ENCODE data around the gene MAP2K7.
A peak's percentile ranks its signal among the peaks of the same experiment; 100 is the strongest.
"Not testable (repeated sequence)": the region's sequence is repeated elsewhere in the genome, so short reads cannot be mapped to it uniquely, and the experiment has no call there.

The MAP2K7 gene

DNA sequence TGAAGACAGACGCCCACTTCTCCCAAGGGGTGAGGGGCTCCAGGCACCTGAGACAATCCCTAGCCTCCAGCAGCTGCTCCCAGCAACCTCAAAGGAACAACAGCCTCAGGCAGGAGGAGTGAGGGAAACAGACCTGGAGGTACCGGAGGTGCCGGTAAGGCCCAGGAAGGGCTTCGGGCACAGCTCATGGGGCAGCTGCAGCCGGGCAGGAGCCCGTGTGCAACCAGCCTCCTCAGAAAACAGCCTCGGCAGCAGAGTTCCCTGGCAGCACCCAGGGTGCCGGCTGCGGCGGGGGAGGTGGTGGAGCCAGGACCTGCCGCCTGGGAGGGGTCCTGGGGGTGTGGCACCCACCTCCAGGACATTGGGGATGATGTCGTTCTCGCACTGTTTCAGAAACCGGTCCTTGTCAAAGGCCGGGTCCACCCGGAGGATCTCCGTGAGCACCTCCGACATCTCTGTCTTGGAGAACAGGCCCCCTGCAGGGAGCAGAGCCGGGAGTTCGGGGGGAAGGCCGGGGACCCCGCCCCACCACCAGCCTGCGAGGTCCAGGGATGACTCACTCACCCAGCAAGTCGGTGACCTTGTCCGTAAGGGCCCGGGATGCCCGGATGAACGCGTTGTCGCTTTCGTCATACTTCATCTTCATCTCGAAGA, 28.7 kb downstream of the MAP2K7 start:
- DNase-seq (ENCODE audit: low read depth) = no peak

DNA sequence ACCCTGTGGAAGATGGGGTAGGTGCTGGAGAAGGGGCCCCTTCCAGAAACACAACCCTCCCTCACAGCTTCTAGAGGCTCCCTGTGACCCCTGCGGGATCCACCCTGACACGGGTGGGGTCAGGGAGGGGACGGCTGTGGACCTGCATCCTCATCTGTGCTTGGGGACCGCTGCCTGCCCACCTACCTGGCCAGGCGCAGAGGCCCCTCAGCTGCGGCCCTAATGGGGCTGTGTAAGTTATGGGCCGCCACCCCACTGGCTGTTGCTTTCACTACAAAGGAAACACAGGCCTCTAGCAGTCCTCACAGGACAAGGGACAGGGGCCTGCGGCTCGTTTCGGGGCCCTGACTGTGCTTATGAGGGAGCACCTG, 29.2 kb downstream of the MAP2K7 start:
- DNase-seq (ENCODE audit: low read depth) = no peak

GRCh38 chr19:7933411-7933810, 29.7 kb downstream of the MAP2K7 start:
- DNase-seq (ENCODE audit: low read depth) = no peak

DNA sequence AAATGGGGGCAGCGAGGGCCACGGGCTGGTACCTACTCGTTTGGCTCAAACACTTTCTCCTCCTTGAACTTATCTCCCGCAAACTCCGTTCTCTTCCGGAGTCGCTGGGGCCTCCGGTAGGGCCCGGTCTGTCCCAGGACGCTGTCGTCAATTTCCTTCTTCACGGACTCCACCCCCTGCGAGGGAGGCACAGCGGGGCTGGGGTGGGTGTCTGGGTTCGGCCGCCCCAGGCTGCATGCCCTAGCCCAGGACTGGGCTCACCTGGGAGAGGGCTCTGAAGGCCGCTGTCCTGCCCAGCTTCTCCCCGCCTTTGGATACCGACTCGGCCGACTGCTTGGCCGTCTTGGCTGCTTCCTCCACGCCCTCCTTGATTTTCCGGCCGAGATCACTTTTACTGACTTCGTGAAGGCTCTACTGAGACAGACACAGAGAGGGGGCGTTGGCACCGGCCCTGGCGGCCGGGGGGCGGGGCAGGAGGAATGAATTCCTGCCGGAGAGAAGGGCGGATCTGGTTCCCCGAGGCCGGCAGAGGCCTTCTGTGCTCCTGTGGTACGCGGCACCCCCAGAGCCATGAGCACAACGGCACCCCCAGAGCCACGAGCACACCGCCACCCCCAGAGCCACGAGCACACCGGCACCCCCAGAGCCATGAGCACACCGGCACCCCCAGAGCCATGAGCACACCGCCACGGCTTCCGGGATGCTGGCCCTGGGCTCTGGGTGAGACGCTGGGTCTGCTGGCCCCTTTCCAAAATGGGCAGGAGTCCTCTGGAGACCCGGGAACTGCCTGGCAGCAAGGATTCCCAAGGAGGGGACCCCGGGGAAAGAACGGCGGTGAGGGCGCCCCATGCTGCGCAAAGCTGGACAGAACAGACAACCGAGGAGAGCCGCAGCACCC, 30.4 kb downstream of the MAP2K7 start:
- DNase-seq (ENCODE audit: low read depth) = no peak

DNA sequence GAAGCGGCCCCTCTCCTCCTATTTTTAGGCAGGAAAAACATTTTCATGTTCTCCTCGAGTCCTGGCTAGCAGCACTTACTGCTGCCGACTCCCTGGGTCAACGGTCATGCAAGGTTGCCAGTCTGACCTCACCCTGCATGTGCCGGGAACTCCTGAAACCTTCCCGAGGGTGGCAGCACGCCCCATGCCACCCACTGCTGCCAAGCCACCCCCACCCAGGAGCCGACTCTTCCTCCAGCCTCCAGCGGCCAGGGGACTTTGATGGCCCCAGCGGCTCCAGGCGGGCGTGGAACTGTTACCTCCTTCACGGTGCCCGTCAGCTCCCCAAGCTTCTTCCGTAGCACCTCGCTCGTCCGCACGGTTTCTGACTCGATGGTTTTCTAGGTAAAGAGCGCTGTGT, 31.1 kb downstream of the MAP2K7 start:
- DNase-seq (ENCODE audit: low read depth) = no peak

DNA sequence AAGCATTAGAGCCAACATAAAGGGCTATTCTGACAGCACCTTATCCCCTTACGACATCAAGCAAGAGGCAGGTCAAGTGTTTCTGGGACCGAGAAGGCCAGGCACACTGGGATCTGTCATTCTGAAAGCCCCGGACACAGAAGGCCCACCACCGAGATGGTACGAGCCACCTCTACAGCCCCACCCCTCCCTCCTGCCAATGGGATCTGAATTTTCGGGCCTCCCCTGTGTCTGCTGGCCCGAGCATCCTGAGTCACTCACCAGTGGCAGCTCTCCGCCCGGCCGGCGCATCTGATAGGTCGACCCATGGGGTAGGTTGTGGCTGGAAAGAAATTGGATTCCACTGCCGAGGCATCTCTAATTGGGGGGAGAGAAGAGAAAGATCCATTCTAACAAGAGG, 37.2 kb downstream of the MAP2K7 start:
- no peak for DNase-seq (ENCODE audit: low read depth)

DNA sequence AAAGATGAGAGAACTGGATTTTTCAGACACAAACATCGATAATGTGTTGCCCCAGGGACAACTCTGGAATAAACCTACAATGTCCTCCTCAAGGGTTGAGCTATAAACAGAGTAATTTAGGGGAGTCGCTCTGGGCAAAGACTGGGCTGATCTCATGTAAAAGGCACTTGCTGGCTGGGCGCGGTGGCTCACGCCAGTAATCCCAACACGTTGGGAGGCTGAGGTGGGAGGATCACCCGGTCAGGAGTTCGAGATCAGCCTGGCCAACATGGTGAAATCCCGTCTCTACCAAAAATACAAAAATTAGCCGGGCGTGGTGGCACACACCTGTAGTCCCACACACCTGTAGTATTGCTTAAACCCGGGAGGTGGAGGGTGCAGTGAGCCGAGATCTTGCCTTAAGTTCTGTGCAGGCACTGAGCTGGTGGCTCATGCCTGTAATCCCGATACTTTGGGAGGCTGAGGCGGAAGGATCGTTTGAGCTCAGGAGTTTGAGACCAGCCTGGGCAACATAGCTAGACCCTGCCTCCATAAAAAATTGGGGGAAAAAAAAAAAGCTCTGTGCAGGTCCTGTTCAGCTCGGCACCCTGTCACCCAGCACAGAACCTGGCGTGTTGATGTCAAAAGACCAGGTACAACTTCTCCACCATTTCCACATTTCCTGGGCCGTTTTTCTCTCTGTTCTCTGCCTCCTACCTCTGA, 38.4 kb downstream of the MAP2K7 start:
- no peak for DNase-seq (ENCODE audit: low read depth)

- no peak for DNase-seq (ENCODE audit: low read depth)
These were observed 39.3 kb downstream of the MAP2K7 start for GRCh38 chr19:7942981-7943443.

GRCh38 chr19:7943444-7944176, 39.9 kb downstream of the MAP2K7 start, which contains the start of gene TIMM44:
TSS of gene TIMM44 (minus strand) at chr19:7943666. CDS start at chr19:7943651, 15 bp downstream.
- DNase-seq (ENCODE audit: low read depth) = peak; percentile 99

DNA sequence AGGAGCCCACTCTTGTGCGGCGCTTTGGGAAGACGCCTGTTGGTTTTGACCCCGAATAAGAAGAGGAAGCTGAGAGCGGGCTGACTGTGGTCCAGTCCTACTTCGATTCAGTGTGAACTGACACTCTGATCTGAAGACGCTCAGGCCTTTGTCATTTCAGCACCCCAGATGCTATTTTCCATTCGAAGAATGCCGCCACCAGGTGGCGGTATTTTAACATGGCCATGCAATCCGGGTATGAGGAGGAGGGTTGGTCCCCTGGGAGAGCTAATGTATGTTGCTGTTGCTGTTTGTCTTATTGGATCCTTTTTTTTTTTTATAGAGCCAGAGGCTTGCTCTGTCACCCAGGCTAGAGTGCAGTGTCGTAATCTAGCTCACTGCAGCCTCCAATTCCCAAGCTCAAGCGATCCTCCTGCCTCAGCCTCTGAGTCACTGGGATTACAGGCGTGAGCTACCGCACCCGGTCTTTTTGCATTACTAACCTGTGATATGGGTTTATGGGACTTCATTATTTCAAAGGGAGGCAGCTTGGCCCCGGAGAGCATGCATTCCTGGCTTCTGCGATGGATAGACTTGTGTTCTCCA, 40.6 kb downstream of the MAP2K7 start:
- DNase-seq (ENCODE audit: low read depth) = peak; percentile 61

- DNase-seq (ENCODE audit: low read depth) = no peak
These were observed 44.3 kb downstream of the MAP2K7 start for GRCh38 chr19:7947939-7948338.

DNA sequence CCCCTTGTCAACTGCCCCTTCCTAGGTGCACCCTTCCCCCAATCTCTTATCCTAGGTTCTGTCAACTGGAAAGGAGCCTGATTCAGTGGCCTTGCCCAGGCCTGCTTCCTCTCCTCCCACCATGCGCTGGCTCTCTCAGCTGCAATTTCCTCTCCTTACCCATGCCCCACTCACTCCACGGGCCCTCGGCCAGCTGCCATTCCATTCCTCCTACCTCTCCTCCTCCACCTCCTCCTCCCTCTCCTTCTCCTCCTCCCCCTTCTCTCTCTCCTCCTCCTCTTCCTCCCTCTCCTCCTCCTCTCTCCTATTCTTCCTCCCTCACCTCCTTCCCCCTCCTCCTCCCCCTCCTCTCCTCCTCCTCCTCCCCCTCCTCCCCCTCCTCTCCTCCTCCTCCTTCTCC, 49.4 kb downstream of the MAP2K7 start:
- DNase-seq (ENCODE audit: low read depth) = no peak

DNA sequence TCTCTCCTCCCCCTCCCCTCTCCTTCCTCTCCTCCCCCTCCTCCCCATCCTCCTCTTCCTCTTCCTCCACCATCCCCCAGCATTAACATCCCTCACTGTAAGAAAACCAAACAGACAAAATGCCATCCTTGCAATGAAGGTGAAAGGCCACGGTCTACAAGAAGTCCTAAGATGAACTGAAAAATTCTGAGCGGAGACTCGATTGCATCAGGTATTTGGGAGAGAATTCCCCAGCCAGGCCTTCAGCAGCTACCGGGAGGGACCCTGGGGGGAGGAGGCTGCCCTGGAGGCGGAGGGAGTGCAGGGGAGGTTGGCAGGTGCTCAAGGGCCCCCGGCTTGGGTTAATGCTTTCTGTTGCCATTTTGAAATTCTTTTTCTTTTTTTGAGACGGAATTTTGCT, 49.9 kb downstream of the MAP2K7 start:
- no peak for DNase-seq (ENCODE audit: low read depth)

DNA sequence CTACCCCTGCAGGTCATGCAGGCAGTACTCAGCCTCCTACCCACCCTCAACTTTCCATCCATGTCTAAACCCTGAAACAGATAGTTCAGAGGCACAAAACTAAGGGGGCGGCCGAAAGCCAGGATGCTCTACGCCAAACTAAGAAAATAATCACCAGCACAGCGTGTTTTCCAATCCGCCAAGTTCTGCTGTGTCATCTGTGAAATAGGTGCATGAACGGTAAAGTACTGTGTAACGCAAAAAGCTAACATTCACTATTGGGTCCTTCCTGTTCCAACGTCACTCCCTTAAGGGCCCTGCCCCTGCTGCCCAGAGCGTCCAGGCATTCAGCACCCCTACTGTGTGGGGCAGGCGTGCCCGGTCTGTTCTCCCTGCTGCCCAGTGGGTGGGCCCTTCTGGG, 52.0 kb downstream of the MAP2K7 start:
- no peak for DNase-seq (ENCODE audit: low read depth)

GRCh38 chr19:7959211-7959610, 55.5 kb downstream of the MAP2K7 start:
- no peak for DNase-seq (ENCODE audit: low read depth)

- not testable (repeated sequence) for DNase-seq (ENCODE audit: low read depth)
These were observed 57.4 kb downstream of the MAP2K7 start for GRCh38 chr19:7961082-7961481.

DNA sequence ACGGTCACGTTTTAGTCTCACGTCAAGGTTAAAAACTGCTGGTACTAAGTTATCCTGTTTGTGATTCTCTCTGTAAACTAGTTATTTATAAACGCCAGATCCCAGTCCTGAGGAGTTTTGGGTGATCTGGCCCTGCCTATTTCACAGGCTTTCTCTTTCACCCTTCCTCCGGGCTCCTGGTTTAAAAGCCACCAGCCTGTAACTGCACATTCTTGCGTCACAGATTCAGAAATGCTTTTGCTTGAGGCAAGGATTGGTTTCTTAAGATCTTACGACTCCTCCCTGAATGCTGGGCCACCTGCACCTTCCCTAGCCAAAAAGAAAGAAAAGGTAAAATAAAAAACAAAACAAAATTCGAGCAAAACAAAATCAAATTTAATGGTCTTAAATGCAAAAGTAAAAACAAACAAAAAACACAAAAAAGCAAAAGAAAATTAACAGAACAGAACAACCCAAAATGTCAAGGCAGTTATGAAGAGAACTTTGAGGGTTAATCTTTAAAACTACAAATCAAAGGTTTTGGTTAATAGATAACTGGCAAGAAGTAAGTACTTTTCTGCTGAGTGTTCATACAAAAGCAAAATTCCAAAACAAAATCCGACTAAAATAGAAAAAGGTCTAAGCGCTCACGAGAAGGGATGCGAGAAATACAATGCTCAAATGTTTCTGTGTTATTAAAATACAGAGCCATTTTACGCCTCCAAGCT, 58.4 kb downstream of the MAP2K7 start:
- no peak for DNase-seq (ENCODE audit: low read depth)

GRCh38 chr19:7962644-7963268, 59.1 kb downstream of the MAP2K7 start:
- DNase-seq (ENCODE audit: low read depth) = no peak

- no peak for DNase-seq (ENCODE audit: low read depth)
These were observed 59.9 kb downstream of the MAP2K7 start for GRCh38 chr19:7963566-7963965.
